M059J (cell line): ENCODE measurements around the gene ZNF830. TPM values are rescaled to one million over a fixed set of nuclear protein-coding genes. Genes with fewer than 3 reads are reported as not detected.
"Not testable (repeated sequence)": the region's sequence is repeated elsewhere in the genome, so short reads cannot be mapped to it uniquely, and the experiment has no call there.

Source experiments
- DNase-seq: peaks from one replicate; pipeline ENCODE4 v3.0.0-alpha.2; 2012; ENCODE audit warnings: low read depth
- total RNA-seq: library from RNA; depleted of rRNA; stranded (reverse); fragments of >200 nt; shearing (Covaris generic); gene quantifications from 2 replicates; pipeline ENCODE4 v1.2.3, GENCODE V29; 2014; rRNA removed

ZNF830 gene
- total RNA-seq: 10.5 and 12.3 TPM in 2 replicates

- peak; percentile 93 for DNase-seq
Observed at GRCh38 chr17:34961093-34961911, at the start of gene ZNF830, which contains the start of gene CCT6B. Gene ZNF830 (plus strand): TSS chr17:34961540. CDS start chr17:34961567, 27 bp downstream. Gene CCT6B (minus strand): TSS chr17:34961460. CDS start chr17:34961393, 67 bp downstream.

GRCh38 chr17:34913001-34913400 is 48.3 kb upstream of the ZNF830 start:
- no peak for DNase-seq

- no peak for DNase-seq
Observed at GRCh38 chr17:34916120-34916519, 45.2 kb upstream of the ZNF830 start.

DNA sequence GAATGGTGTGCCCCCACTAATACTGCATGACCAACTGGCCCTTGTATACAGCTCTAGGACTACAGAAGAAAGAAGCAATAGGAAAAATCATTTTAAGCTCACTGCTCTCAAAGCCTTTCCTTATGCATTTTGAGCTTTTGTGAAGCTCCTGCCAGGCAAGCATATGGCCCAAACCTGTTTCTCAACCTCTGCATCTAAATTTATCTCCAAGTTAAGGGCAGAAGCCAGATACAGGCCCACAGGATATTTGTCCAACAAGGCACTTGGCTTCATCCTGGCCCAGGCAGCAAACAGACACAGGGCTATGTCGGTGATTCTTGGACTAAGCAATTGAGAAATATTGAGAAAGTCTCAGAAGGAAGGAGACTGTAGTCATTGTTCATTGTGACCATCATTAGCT is 44.0 kb upstream of the ZNF830 start:
- DNase-seq: no peak

- no peak for DNase-seq
Observed at GRCh38 chr17:34920676-34921075, 40.7 kb upstream of the ZNF830 start.

- DNase-seq: no peak
Observed at GRCh38 chr17:34926661-34927060, 34.7 kb upstream of the ZNF830 start.

GRCh38 chr17:34930283-34930682 is 31.1 kb upstream of the ZNF830 start:
- no peak for DNase-seq

- not testable (repeated sequence) for DNase-seq
Observed at GRCh38 chr17:34950780-34951179, 10.6 kb upstream of the ZNF830 start.

DNA sequence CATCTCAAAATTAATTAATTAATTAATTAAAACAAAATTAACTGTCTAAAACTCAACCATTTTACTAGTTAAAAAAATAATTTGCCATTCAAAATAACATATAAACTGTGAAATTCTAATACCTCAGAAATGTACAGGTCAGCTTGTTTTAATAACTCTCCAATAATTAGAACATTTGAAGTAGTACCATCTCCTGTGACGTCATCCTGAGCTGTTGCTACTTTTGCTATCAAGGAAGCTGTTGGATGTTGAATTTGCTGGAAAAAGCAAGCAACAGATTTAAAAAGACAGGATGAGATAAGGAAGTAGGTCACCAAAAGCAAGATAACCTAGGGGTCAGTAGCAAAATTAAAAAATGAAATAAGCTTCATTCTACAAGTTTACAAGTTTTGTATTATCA is 2.9 kb upstream of the ZNF830 start:
- DNase-seq: no peak

DNA sequence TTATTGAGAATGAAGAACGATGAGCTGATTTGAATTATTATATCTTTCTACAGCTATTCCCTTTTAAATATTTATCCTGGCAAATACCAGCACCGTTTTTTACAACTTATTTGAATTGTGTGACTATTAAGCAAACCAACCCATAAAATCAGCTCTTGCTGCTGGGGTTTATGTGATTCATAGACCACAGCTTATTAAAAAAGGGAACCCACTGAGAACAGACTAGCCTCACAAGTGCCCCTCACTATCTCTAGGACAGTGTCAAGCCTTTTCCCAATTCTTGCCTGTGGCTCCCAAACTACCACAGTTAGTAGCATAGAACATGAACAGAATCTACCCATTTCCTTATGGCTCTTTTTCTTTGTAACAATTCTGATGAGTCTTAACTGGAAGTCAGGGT is 12.8 kb downstream of the ZNF830 start:
- DNase-seq: peak; percentile 68

GRCh38 chr17:34974794-34975785 is 13.8 kb downstream of the ZNF830 start:
- DNase-seq: peak; percentile 59

DNA sequence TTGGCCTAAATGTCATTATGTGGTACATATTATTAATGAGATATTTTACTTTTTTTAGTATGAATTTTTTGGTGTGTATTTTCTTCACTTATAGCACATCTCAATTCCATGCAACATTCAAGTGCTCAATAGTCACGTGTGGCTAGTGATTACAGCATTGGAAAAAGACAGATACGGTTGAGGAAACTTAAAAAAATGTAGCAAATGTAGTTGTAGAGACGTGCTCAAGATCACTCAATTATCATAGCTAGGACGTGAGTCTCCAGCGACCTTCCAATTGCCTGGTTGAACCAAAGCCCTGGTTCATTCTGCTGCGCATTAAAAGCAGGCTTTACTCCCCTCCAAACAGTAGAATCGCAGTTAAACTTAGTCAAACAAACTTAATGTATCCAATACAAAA is 17.8 kb downstream of the ZNF830 start:
- no peak for DNase-seq

DNA sequence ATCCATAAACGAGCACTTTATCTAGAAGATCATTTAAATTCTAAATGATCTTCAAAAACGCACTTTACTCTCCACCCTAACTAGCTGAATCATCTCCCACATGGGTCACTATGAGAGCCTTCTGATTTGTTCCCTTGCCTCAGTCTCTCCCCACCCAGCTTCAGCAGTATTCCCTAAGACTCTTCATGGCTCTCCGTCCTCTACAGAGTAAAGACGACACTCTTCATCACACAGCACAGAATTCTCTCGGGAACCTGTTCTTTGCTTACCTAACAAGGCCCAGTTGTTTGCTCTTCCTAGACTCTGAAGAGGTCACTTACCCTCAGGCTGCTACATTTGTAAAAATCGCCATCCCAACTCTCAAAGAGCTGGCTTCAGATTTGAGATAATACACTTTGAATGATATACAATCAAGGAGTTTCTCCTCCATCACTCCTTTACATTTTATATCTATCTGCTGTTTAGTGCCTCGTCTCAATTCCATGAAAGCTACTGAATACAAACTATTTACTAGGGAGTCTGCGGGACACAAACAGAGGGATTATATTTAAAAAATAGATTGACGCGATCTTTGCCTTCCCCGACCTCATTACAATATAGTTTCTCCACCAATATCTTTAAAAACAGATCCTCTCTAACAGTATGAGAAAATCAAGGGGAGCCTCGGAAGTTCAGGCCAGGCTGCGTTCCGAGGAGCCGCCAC is 18.5 kb downstream of the ZNF830 start:
- DNase-seq: peak; percentile 6

DNA sequence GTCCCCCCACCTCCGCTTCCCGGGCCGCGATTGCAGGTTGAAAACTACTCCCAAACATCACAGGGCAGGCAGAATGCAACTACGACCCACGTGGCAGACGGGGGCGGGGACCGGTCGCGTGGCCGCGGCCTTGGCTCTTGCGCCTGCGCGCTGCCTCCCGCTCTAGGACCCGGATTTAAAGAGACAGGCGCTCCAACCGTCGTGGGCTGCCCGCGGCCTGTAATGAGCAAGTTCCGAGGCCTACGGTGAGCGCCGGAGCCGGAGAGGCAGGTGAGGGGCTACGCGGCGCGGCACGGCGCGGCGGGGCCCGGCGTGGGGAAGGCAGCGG is 19.0 kb downstream of the ZNF830 start, which contains the start of gene LIG3:
Gene LIG3 (plus strand): TSS at position 160 of the 328 bp plus-strand sequence. CDS start 2,494 bp downstream, outside the sequence.
- DNase-seq: peak; percentile 91

DNA sequence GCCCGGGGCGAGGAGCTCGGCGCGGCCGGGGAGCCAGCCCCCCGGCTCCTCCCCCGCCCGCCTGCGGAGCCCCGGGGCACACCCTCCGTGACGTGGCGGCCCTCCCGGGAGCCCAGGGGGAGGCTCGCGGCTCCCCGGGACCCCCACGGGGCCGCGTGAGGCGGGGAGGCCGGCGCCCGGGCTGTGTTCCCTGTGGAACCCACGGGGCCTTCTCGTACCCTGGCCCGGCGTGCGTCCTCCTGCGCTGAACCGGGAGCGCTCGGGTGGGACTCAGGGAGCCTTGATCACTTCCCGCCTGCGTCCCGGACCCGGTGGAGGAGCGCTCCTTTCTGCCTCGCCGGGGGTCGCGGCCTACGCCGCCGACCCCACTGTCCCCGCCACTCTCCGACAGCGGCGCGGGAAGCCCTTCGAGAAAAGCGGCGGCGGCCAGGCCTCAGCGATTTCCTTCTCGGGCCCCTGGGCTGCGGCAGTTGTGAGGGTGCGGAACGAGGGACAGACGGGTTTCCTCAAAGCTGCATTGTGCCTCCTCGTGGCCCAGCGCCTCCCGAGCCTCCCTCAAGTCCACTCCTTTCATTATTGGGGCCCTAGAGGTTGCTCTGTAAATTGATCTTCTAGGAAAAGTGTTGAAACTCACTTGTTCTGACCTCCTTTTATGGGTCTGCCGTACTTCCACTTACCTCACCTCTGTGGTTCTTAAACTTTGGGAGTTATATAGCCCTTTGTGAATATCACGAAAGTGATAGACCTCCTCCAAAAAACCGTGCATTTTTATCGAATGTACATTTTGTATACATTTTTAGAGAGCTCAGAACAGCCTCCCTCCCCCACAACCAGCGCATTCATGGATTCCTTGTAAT is 19.6 kb downstream of the ZNF830 start:
- peak; percentile 85 for DNase-seq

- peak; percentile 9 for DNase-seq
Observed at GRCh38 chr17:34981538-34982241, 20.4 kb downstream of the ZNF830 start.

- DNase-seq: no peak
Observed at GRCh38 chr17:34987232-34987631, 25.9 kb downstream of the ZNF830 start.

- DNase-seq: no peak
Observed at GRCh38 chr17:34988644-34989043, 27.3 kb downstream of the ZNF830 start.

GRCh38 chr17:34989473-34989872 is 28.1 kb downstream of the ZNF830 start:
- DNase-seq: no peak

- peak; percentile 11 for DNase-seq
Observed at GRCh38 chr17:34990921-34991365, 29.6 kb downstream of the ZNF830 start.
